ENCODE data around the gene LMTK3.

Gene LMTK3

GRCh38 chr19:48445606-48446481 lies 65.8 kb downstream of the LMTK3 start, which contains the start of gene GRWD1:
TSS of gene GRWD1 (plus strand) at chr19:48445983. CDS start at chr19:48446006, 23 bp downstream.
- peak; percentile 90 for DNase-seq (ENCODE audit: low read depth)

GRCh38 chr19:48445256-48445605 lies 66.4 kb downstream of the LMTK3 start:
- DNase-seq (ENCODE audit: low read depth): no peak

DNA sequence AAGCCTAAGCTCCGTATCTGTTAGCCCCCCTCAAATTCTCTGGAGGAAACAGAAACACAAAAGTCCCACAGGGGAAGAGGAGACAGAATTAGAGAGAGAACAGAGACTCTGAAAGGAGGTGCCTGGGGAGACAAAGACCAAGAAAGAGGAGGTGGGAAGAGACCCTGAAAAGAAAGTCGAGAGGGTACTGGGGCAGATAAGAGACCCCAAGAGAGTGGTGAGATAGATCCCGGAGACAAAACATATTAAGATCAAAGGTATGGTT lies 66.8 kb downstream of the LMTK3 start:
- DNase-seq (ENCODE audit: low read depth): no peak

DNA sequence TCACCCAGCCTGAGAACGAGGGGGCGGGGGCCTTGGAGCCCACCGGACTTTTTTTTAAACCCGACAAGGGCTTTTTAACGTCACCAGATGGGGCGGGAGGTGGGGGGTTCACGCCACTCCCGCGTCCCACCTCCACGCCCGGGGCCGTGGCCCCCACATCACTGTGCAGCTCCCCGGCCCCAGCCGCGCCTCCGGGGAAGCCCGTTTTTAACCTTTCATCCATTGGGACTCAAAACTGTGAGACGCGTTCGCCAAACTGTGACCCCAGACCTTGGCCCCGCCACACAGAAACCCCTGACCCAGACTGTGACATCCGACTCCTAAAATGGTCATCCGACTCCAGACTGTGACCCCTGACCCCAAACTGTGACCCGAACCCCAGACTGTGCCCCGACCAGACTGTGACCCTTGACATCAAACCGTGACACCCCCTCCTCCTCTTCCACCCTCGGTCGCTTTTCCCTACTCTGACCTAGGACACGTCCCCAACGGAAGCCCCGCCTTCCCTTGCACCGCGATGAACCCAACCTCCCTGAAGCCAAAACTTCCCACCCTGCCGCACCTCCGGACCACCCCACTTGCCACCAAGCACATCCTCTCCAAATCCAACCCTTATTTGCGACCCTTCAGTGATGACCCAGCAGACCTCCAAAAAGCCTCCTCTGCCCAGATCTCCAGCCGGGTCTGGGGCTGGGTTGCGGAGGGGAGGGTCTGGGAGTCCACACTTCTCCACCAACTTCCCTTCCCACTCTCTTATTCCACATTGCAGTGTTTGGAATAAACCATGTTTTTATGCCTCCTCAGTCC lies 67.3 kb downstream of the LMTK3 start:
- DNase-seq (ENCODE audit: low read depth): no peak

DNA sequence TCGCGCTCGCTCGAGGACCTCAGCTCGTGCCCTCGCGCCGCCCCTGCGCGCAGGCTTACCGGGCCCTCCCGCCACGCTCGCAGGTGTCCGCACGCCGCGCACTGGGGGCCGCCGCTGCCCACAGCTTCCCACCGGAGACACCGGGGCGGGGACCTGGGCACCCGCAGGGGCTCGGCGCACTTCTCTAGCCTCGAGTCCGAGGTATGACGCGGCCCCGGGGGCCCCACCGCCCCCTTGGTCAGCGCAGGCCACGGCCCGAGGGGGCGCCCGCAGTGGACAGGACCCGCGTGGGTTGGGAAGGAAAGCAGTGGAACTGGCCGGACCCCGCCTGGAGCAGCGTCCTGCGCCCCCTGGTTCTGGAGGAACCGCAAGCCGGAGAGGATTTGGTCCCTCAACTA lies 67.9 kb downstream of the LMTK3 start:
- no peak for DNase-seq (ENCODE audit: low read depth)

DNA sequence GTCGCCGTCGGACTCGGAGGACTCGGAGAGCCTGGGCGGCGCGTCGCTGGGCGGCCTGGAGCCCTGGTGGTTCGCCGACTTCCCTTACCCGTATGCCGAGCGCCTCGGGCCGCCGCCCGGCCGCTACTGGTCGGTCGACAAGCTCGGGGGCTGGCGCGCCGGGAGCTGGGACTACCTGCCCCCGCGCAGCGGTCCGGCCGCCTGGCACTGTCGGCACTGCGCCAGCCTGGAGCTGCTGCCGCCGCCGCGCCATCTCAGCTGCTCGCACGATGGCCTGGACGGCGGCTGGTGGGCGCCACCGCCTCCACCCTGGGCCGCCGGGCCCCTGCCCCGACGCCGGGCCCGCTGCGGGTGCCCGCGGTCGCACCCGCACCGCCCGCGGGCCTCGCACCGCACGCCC lies 68.4 kb downstream of the LMTK3 start:
- no peak for DNase-seq (ENCODE audit: low read depth)

- DNase-seq (ENCODE audit: low read depth): no peak
Observed at GRCh38 chr19:48442116-48443035, 69.3 kb downstream of the LMTK3 start.

- DNase-seq (ENCODE audit: low read depth): no peak
Observed at GRCh38 chr19:48441360-48442050, 70.1 kb downstream of the LMTK3 start.

DNA sequence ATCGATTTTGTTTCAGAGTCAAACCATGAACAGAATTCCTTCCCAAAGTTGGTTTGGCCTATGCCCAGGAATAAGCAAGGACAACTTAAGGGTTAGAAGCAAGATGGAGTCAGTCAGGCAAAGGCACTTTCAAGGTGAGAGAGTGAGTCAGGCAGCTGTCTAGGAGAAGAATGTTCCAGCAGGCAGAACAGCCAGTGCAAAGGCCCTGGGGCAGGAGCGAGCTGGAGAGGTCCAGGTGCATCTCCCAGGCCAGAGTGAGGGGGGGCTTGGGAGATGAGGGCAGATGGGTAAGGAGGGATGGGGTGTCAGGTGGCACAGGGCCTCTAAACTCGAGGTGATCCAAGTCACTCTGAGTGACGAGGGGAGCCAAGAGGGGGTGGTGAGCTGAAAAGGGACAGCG lies 75.0 kb downstream of the LMTK3 start:
- DNase-seq (ENCODE audit: low read depth): no peak
